Hindlimb muscle (tissue), 1 donor: ENCODE data around the gene PDE4C. TPM values are rescaled to one million over a fixed set of nuclear protein-coding genes. Genes with fewer than 3 reads are reported as not detected.
A peak's percentile ranks its signal among the peaks of the same experiment; 100 is the strongest.

Experiments used
- DNase-seq: peaks from one replicate; pipeline ENCODE4 v3.0.0-alpha.2; 2013
- polyA plus RNA-seq: library from polyadenylated mRNA; unstranded; fragments of 120-200 nt; gene quantifications from one replicate; pipeline ENCODE4 v1.2.1, GENCODE V29; 2013; ENCODE audit not compliant: insufficient read length

PDE4C gene
- polyA plus RNA-seq, 1 donor: 7.1 TPM

DNA sequence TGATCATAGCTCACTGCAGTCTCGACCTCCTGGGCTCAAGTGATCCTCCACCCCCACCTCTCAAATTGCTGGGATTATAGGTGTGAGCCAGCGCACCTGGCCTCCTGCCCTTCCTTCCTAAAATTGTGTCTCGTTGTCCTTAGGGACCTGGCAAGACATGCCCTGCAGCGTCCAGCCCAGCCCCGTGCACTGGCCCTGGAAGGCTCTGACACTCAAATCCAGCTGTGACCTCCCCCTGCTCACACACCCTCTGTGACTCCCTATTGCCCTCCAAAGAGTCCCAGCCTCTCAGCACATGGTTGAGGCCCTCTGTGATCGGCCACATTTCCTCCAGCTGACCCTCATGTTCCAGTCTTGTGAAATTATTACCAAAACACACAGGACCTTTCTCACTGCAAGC, 28.3 kb downstream of the PDE4C start:
- no peak for DNase-seq

DNA sequence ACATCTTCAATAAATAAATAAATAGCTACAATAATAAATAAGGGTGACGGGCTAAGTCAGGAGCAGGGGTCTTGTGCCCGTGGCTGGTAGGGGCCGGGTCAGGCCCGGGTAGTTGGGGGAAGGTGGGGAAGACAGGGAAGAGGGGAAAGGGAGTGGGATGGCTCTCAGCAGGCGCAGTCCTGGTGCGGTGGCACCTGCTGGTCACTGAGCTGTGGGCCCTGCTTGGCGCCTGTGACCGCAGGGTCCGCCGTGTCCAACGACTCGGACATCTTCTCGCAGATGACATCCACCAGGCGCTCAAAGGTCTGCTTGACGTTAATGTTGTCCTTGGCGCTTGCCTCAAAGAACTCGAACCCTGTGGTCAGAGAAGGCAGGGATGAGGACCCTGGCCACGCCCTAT, 28.9 kb downstream of the PDE4C start:
- no peak for DNase-seq

DNA sequence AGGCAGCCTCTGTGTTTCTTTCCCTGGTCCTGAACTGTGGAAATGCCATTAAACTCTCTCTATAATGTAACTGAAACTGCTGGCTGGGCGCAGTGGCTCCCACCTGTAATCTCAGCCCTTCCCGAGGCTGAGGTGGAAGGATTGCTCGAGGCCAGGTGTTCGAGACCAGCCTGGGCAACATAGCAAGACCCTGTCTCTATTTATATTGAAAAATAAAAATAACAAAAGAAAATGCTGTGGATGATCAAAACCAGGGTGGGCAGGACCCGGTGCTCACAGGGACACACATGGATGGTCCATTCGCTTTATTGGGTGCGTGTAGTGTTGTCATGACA, 29.8 kb downstream of the PDE4C start:
- DNase-seq: no peak

DNA sequence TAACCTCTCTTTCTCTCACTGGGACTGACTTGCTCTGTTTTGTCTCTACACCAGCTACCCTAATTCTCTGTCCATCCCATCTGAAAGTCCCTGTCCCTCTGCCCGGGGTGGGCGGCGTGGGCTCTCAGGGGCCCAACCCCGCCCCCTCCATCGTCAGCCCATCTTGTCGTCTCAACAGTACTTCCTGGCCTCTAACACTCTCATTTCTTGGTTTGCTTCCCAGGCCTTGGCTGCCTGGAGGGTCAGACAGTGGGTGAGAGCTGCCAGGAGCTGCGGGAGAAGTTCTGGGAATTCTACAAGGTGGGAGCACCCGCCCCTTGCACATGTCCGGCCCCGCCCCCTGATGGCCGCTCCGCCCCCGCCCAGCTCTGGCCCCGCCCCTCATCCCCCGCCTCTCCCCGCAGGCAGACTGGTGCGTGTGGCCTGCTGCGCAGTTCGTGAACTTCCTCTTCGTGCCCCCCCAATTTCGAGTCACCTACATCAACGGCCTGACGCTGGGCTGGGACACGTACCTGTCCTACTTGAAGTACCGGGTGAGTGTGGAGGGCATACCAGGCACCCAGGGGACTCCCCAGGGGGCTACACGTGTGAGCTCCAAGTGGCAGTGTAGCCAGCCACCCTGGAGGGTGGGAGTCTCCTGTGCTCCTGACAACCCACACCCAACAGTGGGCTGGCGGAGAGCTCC, 31.5 kb downstream of the PDE4C start:
- no peak for DNase-seq

DNA sequence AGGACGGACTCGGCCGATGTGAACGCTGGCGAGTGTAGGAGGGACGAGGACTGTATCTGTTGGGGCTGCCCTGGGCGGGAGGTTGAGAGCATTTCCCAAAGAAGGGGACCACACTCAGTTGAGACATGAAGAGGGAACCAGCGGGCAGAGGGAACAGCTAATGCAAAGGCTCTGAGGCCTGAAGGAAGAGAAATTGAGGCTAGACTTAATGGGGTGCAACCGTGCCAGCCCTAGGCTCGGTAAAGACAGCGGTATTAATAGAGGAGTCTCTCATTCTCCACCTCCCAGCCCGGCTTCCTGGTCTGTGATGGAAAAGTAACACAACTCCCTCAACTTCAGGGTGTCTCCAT, 32.1 kb downstream of the PDE4C start:
- DNase-seq: no peak

DNA sequence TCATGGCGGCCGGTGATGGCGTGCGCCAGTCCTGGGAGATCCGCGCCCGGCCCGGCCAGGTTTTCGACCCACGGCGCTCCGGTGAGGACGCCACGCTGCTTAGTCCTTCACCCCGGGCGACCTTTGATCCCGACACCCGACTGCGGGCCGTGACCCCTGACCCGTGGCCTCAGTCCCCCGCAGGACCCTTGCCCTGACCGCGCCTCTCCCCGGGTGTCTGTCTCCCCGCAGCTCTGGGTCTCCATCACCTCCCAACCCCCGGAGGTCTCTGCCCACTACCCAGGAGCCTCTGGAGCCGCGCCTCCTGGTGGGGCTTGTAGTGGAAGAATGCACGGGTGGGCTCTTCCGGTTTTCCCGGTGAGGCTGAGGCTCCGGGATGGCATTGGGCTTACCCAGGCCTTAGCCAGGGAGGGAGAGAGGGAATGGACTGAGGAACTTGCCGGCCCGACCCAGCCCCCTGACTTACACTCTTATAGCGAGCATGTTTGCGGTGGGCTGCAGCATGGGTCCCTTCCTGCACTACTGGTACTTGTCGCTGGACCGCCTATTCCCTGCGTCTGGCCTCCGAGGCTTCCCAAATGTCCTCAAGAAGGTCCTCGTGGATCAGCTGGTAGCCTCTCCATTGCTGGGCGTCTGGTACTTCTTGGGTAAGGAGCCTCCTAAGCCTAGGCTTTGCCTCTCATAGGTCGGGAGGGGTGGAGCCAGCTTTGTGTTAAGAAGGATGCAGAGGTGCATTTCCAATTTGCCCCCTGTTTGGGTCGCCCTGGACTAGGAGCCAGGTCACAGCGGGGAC, 32.7 kb downstream of the PDE4C start:
- DNase-seq: no peak

DNA sequence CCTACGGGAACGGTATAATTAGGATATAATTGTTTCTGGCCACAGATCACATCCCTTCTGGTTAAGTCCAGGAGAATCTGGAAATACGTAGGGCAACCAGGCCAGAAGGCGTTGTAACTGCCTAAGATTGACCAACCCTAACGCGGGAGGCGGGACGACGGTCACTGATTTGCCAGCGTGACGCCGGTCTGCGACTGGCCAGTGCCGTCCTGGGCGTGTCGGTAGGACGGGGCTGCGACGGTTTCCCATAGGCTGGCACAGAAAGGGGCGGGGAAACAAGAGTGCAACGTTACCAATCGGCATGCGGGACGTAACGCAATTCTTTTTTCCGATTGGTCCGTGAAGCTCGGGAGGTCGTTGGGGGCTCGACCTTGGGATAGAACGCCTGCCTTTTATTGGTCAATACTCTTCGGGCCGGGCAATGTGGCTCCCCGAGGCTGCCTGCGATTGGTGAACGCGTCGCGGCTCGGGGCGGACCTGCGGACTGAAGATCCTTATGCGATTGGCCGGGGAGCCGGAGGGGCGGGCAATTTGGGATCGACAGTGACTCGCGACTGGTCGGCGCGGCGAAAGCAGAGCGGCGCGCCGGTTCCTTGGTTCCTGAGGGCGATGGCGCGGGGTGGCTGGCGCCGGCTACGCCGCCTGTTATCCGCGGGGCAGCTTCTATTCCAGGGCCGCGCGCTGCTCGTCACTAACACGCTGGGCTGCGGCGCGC, 33.4 kb downstream of the PDE4C start, which contains the start of gene MPV17L2:
MPV17L2 (plus strand) TSS at position 546 of the 715 bp plus-strand sequence; CDS start at position 610, 64 bp downstream.
- DNase-seq: peak; percentile 99

DNA sequence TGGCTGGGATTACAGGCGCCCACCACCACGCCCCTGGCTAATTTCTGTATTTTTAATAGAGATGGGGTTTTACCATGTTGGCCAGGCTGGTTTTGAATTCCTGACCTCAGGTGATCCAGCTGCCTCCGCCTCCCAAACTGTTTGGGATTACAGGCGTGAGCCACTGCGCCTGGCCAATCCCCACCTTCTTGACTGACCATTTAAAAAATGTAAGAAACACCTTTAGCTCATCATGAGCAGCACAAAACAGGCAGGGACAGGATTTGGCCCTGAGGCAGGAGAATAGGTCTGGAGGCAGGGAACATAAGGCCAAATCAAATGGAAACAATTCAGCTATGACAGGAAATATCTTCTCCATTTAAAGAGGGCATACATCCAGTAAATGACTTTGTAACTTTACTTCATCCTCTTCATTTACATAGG, 34.6 kb downstream of the PDE4C start:
- DNase-seq: no peak

DNA sequence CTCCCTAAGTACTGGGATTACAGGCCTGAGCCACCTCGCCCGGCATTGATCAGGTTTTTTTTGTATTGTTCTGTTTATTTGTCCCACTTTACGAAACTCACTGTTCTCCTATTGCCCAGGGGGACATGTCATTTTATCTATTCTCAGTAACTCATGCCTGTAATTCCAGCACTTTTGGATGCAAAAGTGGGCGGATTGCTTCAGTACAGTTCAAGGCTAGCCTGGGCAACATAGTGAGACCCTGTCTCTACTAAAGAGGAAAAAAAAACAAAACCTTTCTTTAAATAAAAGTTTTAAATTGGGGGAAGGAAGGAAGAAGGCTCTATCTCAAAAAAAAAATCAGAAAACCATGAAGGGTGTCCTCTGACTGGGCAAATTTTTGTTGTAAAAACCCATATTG, 36.0 kb downstream of the PDE4C start:
- DNase-seq: no peak

DNA sequence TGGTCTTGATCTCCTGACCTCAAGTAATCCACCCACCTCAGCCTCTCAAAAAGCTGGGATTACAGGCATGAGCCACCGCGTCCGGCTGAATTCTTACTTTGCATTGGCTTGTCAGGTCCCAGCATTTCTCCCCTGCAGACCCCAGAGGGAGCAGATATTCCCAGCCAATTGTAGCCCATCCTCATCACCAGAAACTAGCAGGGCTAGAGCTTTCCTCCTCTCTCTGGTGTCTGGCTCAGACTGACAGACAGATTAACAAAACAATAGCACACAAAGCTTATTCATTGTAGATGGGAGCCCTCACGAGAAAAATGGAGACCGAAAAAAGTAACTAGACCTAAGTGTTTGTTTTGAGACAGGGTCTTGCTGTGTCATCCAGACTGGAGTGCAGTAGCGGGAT, 40.7 kb downstream of the PDE4C start:
- no peak for DNase-seq

DNA sequence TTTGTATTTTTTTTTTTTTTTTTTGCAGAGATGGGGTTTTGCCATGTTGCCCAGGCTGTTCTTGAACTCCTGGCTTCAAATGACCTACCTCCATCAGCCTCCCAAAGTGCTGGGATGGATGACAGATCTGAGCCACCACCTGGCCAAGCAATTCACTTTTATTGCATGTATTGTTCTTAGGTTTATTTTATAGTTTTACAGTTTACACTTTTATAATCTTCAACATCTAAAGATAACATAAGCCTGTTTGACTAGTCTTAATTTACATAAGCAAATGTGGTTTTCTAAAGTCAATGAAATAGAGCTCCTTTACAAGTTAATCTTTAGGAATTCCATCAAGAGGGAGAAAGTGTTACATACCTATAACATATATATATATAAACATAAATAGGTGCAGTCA, 42.7 kb downstream of the PDE4C start:
- no peak for DNase-seq

DNA sequence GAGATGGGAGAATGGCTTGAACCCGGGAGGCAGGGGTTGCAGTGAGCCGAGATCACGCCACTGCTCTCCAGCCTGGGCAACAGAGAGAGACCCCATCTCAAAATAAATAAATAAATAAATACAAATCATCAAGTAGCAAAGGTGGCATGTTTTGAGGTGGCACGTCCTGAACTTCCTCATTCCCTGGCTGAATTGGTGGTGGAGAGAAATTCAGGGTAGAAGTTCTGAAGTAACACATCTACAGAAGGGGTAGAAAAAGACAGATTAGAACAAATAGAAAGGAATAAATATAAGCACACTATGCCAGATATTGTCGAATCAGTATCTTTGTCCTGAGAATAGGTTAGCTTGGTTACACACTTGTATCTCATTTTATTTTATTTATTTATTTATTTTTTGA, 46.3 kb downstream of the PDE4C start:
- DNase-seq: no peak

DNA sequence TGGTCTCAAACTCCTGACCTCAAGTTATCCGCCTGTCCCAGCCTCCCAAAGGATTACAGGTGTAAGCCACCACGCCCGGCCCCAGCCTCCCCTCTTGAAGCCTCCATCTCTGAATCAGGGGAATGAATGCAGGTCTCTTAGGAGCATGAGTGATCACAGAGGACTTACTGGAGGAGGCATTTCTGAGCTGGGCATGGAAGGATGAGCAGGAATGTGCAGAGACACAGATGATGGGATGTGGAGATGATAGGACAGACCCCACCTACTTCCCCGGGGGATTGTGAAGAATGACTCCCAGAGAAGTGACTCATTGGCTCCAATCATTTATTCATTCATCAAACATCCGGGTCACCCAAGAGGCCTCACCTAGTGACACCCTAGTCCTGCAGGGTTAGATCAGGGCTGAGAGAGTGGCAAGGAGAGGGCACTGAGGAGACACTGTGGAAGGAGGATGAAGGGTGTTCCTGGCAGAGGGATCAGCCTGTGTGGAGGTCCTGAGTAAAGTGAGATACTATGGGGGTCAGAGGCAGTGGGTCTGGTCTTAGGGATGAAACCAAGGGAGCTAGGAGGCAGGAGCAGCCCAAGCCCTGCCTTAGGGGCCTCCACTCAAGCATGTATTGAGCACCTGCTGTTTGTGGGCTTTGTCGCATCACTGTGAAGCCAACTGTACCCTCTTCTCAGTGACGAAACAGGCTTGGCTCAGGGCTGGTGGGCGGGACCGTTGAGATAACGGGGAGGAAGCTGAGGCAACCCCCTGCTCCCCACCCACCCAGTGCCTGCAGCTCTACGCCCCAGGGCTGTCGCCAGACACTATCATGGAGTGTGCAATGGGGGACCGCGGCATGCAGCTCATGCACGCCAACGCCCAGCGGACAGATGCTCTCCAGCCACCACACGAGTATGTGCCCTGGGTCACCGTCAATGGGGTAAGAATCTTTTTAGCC, 49.6 kb downstream of the PDE4C start:
- DNase-seq: no peak

DNA sequence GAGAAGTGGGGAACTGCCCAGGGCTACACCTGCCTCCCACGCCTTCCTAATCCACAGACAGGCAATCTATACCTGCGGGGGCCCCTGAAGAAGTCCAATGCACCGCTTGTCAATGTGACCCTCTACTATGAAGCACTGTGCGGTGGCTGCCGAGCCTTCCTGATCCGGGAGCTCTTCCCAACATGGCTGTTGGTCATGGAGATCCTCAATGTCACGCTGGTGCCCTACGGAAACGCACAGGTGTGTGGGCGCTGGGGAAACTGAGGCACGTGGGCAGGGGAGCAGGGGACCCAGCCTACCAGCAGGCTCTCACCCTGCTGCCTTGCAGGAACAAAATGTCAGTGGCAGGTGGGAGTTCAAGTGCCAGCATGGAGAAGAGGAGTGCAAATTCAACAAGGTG, 51.3 kb downstream of the PDE4C start:
- no peak for DNase-seq

Other genes starting within 250 kb of the PDE4C start
- gene ARRDC2, start 218.3 kb downstream of the PDE4C start, polyA plus RNA-seq: 4.5 TPM
- 0.75 TPM for gene IL12RB1, start 139.5 kb downstream of the PDE4C start, polyA plus RNA-seq
- 17.3 TPM for gene MAST3, start 128.7 kb downstream of the PDE4C start, polyA plus RNA-seq
- 66.1 TPM for gene PIK3R2, start 73.3 kb downstream of the PDE4C start, polyA plus RNA-seq
- 2.9 TPM for gene IFI30, start 52.6 kb downstream of the PDE4C start, polyA plus RNA-seq
- gene MPV17L2, start 33.2 kb downstream of the PDE4C start, polyA plus RNA-seq: 6.5 TPM
- gene RAB3A, start 22.4 kb downstream of the PDE4C start, polyA plus RNA-seq: 5.1 TPM
- 4.9 TPM for gene IQCN, start 48.0 kb upstream of the PDE4C start, polyA plus RNA-seq
- gene JUND, start 55.2 kb upstream of the PDE4C start, polyA plus RNA-seq: 139 TPM
- gene LSM4, start 96.6 kb upstream of the PDE4C start, polyA plus RNA-seq: 93.0 TPM
- gene PGPEP1, start 114.2 kb upstream of the PDE4C start, polyA plus RNA-seq: 14.4 TPM
- gene GDF15, start 159.7 kb upstream of the PDE4C start, polyA plus RNA-seq: 0.41 TPM
- gene LRRC25, start 171.2 kb upstream of the PDE4C start, polyA plus RNA-seq: 2.6 TPM
- 135 TPM for gene SSBP4, start 193.0 kb upstream of the PDE4C start, polyA plus RNA-seq
- gene ISYNA1, start 211.7 kb upstream of the PDE4C start, polyA plus RNA-seq: 231 TPM